Spleen (tissue), 7 donors: Measurements from ENCODE around the gene DDAH1.

ENCODE experiments used
- POLR2A ChIP-seq, 3 donors: fragments of 450-650 bp; IDR thresholded peaks; one replicate each; pipeline ENCODE4 v1.5.1; 2017; ENCODE audit warnings: antibody characterized with exemption in 3 of 3, mild to moderate bottlenecking in 1 of 3
- TF ChIP-seq, protein P1 (sequence below), 11 experiments: fragments of 200-600 bp in 7 of 11; fragments of 450-650 bp in 4 of 11; sonication (generic) in 4 of 11; IDR thresholded peaks in 8 of 11; conservative IDR thresholded peaks in 3 of 11; 1 replicate in 7 of 11; 2 replicates in 4 of 11; pipeline versions ENCODE4 v1.4.0 to v1.8.0; 2016 to 2021; ENCODE audit warnings: antibody characterized with exemption in 11 of 11, inconsistent platforms in 4 of 11, mild to moderate bottlenecking in 1 of 11
- donor health status: DM: no; HTN: no; CAD: no; lungs with moderate emphysema.
- donor health status: DM: no; HTN: no; CAD: no.
- donor health status: DM: no; HTN: no; CAD: no.

DNA sequence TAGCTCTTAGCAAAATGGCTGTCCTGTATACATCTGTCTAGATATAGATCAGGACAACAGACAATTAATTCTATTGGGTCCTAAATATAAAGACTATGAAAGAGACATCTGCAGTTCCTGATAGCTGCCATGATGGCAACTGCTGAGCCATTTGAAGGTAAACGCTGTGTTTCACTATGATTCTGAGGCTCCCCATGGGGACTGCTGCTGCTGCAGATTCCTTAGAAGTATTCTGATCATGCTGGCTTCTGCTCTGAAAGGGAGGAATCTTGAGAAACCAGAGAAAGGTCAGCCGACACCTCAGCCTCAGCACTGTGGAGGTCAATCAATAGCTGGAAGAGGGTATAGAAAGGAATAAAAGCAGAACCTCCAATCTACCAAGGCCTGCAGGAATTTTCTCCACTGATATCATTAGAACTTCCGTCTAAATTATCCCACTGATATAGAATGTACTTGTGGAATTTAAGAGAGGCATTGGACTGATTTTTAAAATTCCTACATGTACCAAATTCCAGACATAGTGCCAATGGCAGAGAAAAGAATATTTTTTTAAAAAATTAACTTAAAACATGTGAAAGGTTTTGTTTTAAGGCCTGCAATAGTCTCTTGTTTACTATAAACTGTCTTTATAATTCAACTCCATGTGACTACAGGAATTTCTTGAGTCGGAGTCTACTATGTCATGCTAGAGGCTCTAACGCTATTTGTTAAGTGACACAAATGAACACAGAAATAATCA is 53.2 kb downstream of the DDAH1 start:
- TF ChIP-seq POLR2A (IDR thresholded peaks at IDR 0.05) = no peak
- TF ChIP-seq, protein P1, sequence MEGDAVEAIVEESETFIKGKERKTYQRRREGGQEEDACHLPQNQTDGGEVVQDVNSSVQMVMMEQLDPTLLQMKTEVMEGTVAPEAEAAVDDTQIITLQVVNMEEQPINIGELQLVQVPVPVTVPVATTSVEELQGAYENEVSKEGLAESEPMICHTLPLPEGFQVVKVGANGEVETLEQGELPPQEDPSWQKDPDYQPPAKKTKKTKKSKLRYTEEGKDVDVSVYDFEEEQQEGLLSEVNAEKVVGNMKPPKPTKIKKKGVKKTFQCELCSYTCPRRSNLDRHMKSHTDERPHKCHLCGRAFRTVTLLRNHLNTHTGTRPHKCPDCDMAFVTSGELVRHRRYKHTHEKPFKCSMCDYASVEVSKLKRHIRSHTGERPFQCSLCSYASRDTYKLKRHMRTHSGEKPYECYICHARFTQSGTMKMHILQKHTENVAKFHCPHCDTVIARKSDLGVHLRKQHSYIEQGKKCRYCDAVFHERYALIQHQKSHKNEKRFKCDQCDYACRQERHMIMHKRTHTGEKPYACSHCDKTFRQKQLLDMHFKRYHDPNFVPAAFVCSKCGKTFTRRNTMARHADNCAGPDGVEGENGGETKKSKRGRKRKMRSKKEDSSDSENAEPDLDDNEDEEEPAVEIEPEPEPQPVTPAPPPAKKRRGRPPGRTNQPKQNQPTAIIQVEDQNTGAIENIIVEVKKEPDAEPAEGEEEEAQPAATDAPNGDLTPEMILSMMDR (IDR thresholded peaks at IDR 0.05 in 8 of 11, conservative IDR thresholded peaks at IDR 0.05 in 3 of 11) = no peak
